Spinal cord (tissue), 10 donors: Measurements from ENCODE around the gene SLC6A16. TPM values are rescaled to one million over a fixed set of nuclear protein-coding genes. Genes with fewer than 3 reads are reported as not detected.

ENCODE experiments used
- DNase-seq, 6 donors: peaks; one replicate each; pipeline versions ENCODE4 v3.0.0 to v3.0.0-alpha.2; 2013 to 2015; ENCODE audit warnings: low spot score in 6 of 6, low read depth in 4 of 6
- H3K27ac ChIP-seq: one replicate; pipeline ENCODE4 v1.5.1; 2013; ENCODE audit warnings: low read depth, low read length, control low read depth
- H3K27me3 ChIP-seq: one replicate; pipeline ENCODE4 v1.6.1; 2013; ENCODE audit warnings: low read length; ENCODE audit not compliant: control insufficient read depth, insufficient read depth
- H3K36me3 ChIP-seq: one replicate; pipeline ENCODE4 v1.6.1; 2013; ENCODE audit warnings: low read length; ENCODE audit not compliant: control insufficient read depth, insufficient read depth
- H3K4me1 ChIP-seq: one replicate; pipeline ENCODE4 v1.6.1; 2013; ENCODE audit warnings: low read length; ENCODE audit not compliant: control insufficient read depth, insufficient read depth
- H3K4me3 ChIP-seq: one replicate; pipeline ENCODE4 v1.5.1; 2013; ENCODE audit warnings: low read depth, low read length, control low read depth
- H3K9me3 ChIP-seq: one replicate; pipeline ENCODE4 v1.6.1; 2013; ENCODE audit warnings: low read length; ENCODE audit not compliant: control insufficient read depth, insufficient read depth
- WGBS: methylation state at CpG from one replicate; pipeline ENCODE4 v1.1.5; 2013; ENCODE audit warnings: missing lambda C conversion rate; ENCODE audit not compliant: insufficient coverage; 5-methylcytosine and 5-hydroxymethylcytosine counted together
- polyA plus RNA-seq, 2 donors: library from polyadenylated mRNA; unstranded; fragments of 120-200 nt; gene quantifications; one replicate each; pipeline ENCODE4 v1.2.1, GENCODE V29; 2013; ENCODE audit not compliant: insufficient read length in 2 of 2
- total RNA-seq, 2 donors: library from RNA; depleted of rRNA in 1 of 2; stranded (reverse); fragments of 120-200 nt in 1 of 2; fragments of >200 nt in 1 of 2; gene quantifications; one replicate each; pipeline versions ENCODE4 v1.2.3 to v1.2.4, GENCODE V29; 2013 to 2014
- donor health status: healthy.

SLC6A16 gene
- total and polyA plus RNA-seq, 4 donors, result 0.59 to 3.8 (median 2.0) TPM

DNA sequence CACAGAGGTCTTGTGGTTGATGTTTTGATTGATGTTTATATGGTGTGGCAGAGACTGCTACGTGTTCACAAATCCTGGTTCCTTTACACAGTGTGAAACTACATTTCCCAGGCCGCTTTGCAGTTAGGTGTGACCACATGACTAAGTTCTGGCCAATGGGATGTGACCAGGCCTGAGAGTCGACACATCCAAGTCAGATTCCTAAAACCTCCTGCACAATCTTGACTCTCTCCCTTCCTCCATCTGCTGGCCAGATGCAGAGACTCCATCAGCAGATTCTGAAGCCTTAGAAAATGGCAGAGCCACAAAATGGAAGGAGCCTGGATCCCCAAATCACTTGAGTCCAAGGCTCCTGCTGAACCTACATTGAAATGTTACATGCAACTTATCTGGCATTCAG, 22.8 kb upstream of the SLC6A16 start:
- Histone ChIP-seq H3K4me1 (peaks cover 4% of the 10 kb centered on the region), H3K9me3 (no peaks in the 10 kb centered on the region), H3K4me3 (no peak overlapping the region), H3K27me3 (no peaks in the 10 kb centered on the region), H3K27ac (no peak overlapping the region), H3K36me3 (peaks cover 45% of the 10 kb centered on the region)
- WGBS, result 51% methylated on average over 3 of the region's 3 CpGs
- DNase-seq, result peak in 4 of 6 donors; percentile 26 to 98 (median 80)

DNA sequence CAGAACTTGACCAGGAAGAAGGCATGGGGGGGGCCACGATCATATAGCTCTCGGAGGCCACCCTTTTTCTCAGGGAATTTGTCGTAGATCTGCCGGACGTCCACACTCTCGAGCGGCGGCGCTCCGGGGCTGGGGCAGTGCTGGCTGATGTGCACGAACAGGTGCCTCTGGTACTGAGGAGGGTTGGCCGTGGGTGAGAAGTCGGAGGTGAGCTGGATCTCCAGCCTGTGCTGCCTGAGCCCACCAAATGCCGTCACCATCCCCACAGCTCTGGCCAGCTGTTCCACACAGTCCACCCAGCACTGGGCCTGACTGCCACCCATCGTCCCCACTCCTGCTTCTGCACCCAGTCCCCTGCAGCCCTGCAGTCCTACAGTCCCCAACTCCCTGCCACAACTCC, 22.2 kb upstream of the SLC6A16 start:
- H3K27me3 ChIP-seq, result no peaks in the 10 kb centered on the region
- no peak for DNase-seq
- peaks cover 4% of the 10 kb centered on the region for H3K4me1 ChIP-seq
- no peak overlapping the region for H3K4me3 ChIP-seq
- H3K9me3 ChIP-seq, result no peaks in the 10 kb centered on the region
- H3K27ac ChIP-seq, result no peak overlapping the region
- peaks cover 49% of the 10 kb centered on the region for H3K36me3 ChIP-seq
- WGBS, result 96% methylated on average over 15 of the region's 15 CpGs

DNA sequence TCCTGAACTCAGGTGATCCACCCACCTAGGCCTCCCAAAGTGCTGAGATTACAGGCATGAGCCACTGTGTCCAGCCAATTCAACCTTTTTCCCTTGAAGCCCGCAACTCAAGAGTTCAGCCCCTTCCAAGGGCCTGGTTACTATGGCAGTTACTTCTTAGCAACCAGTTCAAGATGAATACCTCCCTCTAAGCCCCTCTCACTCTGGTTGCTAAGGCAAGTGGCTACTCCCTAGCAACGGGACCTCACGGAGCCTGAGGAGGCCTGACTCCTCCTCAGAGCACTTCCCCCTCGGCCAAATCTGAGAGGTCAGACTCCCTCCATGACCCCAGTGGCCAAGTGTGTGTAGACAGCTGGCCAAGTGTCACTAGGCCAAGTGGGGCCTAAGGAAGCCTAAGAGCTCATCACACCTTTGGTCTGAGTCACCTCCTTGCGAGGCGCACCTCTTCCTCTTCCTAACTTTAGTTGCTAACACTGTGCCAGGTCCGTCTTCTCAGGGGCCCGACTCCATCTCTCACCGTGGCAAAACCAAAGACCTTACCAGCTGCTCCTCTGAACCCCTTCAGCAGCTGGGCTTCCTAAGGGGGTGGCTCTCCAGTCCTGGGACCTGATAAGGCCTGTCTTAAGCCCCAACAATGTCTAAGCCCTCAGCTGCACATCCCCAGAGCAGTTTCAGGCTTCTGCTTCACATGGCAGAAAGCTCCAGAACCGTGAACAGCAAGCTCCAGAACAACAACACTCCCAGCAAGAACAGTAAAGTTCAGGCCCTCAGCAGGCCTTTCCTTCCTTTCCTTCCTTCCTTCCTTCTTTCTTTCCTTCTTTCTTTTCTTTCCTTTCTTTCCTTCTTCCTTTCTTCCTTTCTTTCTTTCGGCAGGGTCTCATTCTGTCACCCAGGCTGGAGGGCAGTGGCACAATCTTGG, 19.8 kb upstream of the SLC6A16 start:
- 62% methylated on average over 11 of the region's 11 CpGs for WGBS
- Histone ChIP-seq H3K9me3 (no peaks in the 10 kb centered on the region), H3K4me1 (peaks cover 16% of the 10 kb centered on the region), H3K27me3 (no peaks in the 10 kb centered on the region), H3K27ac (no peak overlapping the region), H3K36me3 (peaks cover 44% of the 10 kb centered on the region), H3K4me3 (no peak overlapping the region)
- peak in 1 of 6 donors; percentile 50 for DNase-seq

DNA sequence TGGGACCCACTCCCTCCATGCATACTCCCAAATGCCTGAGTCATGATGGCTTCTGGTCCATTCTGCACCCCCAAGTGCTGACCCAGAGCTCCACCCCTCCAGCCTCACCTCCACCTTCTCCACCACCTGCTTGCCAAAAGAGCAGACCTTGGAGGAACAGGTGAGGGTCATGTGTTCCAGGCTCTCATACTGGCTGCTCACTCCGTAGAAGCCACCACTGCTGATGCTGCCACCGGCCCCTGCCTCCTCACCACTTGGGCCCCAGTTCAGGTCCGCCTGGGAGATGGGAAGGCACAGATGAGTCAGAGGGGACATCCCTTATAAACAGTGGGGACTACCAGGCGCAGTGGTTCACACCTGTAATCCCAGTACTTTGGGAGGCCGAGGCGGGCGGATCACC, 18.1 kb upstream of the SLC6A16 start:
- Histone ChIP-seq H3K27ac (no peak overlapping the region), H3K27me3 (peaks cover 4% of the 10 kb centered on the region), H3K4me1 (peaks cover 32% of the 10 kb centered on the region), H3K9me3 (no peaks in the 10 kb centered on the region), H3K36me3 (peaks cover 42% of the 10 kb centered on the region), H3K4me3 (no peak overlapping the region)
- no peak for DNase-seq
- WGBS, result 100% methylated on average over 2 of the region's 7 CpGs

DNA sequence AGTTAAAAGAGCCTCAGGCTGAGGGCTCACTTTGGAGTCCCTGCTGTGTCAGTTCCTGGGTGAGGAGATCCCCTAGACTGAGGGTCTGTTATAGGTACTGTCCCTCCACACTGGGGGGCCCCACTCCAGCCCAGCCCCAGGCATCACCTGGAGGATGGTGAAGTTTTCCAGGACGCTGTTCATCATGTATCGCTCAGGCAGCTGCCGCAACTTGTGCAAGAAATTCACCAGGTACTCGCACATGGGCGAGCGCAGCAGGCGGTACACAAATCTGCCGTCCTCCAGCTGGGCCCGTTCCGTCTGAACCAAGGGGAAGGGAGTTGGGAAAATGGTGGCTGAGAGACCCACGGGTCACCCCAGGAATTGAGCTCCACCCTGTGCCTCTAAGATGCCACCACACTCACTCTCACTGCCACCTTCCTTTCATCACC, 17.3 kb upstream of the SLC6A16 start:
- Histone ChIP-seq H3K27ac (no peak overlapping the region), H3K4me3 (no peak overlapping the region), H3K9me3 (no peaks in the 10 kb centered on the region), H3K4me1 (peaks cover 37% of the 10 kb centered on the region), H3K27me3 (peaks cover 4% of the 10 kb centered on the region), H3K36me3 (peaks cover 35% of the 10 kb centered on the region)
- 100% methylated on average over 8 of the region's 11 CpGs for WGBS
- no peak for DNase-seq

DNA sequence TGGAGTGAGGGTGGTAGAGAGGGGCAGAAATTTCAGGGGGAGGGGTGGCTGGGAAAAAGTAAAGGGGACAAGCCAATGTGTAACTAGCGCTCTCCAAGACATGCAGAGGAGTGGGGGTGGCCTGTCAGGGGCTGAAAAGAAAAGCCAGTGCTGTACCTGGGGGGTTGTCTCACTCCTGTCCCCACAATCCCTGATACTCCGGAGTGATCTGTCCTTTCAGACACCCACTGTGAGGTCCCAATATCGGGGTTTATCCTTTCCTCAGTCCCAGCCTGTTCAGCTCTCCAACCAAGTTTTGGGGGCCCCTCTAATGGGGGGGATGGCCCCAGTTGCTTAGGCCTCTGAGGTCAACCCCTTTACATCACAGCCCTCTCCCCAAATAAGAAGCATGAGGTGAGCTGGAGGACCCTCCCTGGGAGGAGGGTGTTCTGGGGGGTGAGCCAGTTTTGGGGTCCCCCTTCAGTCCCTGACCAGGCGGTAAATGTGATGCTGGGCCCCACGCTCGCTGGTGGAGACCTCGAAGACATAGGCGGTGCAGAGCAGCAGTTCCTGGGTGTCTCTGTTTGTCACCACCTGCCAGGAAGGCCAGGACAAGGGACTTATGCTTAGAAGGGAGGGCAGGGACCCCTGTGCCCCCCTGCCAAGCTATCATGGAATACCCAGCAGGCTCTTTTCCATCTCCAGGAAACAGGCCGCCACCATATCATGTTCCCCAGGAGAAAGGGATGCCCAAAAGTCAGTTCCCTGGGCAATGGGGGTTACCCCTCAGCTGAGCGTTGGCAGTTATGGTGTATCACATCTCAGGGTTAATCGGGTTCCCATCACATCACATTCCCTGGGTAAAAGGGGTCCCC, 16.1 kb upstream of the SLC6A16 start:
- H3K4me3 ChIP-seq, result no peak overlapping the region
- DNase-seq, result no peak
- WGBS, result 93% methylated on average over 8 of the region's 11 CpGs
- peaks cover 4% of the 10 kb centered on the region for H3K27me3 ChIP-seq
- no peak overlapping the region for H3K27ac ChIP-seq
- H3K4me1 ChIP-seq, result peaks cover 37% of the 10 kb centered on the region
- H3K36me3 ChIP-seq, result peaks cover 33% of the 10 kb centered on the region
- H3K9me3 ChIP-seq, result no peaks in the 10 kb centered on the region

DNA sequence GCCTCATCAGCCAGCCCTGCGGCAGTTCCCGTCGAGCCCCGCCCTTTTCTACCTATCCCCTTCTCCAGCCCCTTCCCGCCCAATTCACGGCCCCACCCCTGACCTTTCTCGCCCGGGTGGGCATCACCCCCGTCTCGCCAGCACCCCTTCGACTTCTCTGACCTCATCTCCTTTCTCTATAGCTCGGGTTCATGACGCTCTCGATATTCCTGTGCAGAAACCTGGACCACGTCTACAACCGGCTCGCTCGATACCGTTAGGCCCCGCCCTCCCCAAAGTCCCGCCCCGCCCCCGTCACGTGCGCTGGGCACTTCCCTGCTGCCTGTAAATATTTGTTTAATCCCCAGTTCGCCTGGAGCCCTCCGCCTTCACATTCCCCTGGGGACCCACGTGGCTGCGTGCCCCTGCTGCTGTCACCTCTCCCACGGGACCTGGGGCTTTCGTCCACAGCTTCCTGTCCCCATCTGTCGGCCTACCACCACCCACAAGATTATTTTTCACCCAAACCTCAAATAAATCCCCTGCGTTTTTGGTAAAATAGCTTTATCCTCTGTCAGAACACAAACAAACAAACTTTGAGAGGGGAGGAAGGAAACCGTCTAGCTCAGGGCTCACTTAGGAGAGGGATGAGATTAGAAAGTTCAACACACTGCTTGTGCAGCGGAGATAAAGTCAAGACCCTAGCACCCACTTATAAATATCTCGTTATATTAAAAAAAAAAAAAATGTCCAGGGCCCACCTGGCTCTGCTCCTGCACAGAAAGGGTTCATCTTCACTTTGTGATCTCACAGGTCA, 15.3 kb upstream of the SLC6A16 start:
- 9% methylated on average over 32 of the region's 36 CpGs for WGBS
- no peaks in the 10 kb centered on the region for H3K9me3 ChIP-seq
- H3K27me3 ChIP-seq, result peaks cover 4% of the 10 kb centered on the region
- peak overlapping the region; percentile 28 for H3K4me3 ChIP-seq
- H3K27ac ChIP-seq, result peak overlapping the region; percentile 69
- H3K4me1 ChIP-seq, result peaks cover 37% of the 10 kb centered on the region
- peak in 2 of 6 donors; percentile 41 to 79 for DNase-seq
- peaks cover 34% of the 10 kb centered on the region for H3K36me3 ChIP-seq

DNA sequence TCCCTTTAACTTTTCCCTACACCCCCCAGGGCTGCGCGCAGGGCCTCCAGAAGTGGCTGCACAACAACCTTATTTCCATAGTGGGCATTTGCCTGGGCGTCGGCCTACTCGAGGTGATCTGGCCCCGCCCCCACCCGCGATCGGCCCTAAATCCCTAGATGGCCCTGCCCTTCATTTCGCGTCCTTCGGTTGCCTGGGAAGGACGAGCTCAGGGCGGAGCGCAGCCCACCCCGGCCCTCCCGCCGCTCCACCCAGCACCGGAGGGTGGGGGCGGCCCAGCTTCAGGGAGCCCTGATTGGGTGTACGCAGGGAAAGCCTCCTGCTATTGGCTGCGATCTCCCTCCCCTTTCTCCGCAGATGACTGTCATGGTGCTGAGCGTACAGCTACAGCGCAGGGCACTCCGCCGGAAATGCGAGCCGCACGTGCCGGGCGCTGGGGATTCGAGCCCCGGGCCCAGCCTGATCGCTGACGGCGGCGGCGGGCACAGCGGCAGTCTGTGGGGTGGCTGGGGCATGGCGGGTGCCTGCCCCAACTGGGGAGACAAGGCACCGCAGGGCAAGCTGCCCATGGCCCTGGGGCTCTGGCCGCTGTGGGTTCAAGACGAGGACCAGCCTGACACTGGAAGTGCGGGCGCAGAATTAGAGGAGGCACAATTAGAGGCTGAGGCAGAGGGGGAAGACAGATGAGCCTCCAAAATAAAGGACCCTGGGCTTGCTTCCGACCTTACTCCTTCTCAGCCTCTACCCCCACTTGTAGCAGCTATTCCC, 14.5 kb upstream of the SLC6A16 start:
- Histone ChIP-seq H3K27ac (peak overlapping the region; percentile 69), H3K9me3 (no peaks in the 10 kb centered on the region), H3K4me3 (peak overlapping the region; percentile 31), H3K36me3 (peaks cover 33% of the 10 kb centered on the region), H3K4me1 (peaks cover 33% of the 10 kb centered on the region), H3K27me3 (peaks cover 4% of the 10 kb centered on the region)
- peak; percentile 76 to 99 (median 87) for DNase-seq
- WGBS, result 3% methylated on average over 45 of the region's 47 CpGs
